Vagina (tissue), 2 donors: ENCODE results near the gene DPF3. TPM values are rescaled to one million over a fixed set of nuclear protein-coding genes. Genes with fewer than 3 reads are reported as not detected.

Experiments used
- DNase-seq, 2 donors: peaks; one replicate each; pipeline ENCODE4 v3.0.0-alpha.2; 2017; ENCODE audit errors: extremely low spot score in 2 of 2
- H3K27ac ChIP-seq: fragments of 200-600 bp; sonication (generic); one replicate; pipeline ENCODE4 v1.5.1; 2019
- H3K27me3 ChIP-seq: fragments of 200-600 bp; sonication (generic); one replicate; pipeline ENCODE4 v1.5.1; 2019
- H3K36me3 ChIP-seq, 2 donors: fragments of 200-600 bp; sonication (generic); one replicate each; pipeline ENCODE4 v1.5.1; 2017 to 2019
- H3K4me1 ChIP-seq: fragments of 200-600 bp; sonication (generic); one replicate; pipeline ENCODE4 v1.5.1; 2019
- H3K4me3 ChIP-seq, 2 donors: fragments of 200-600 bp; sonication (generic); 1 replicate in 1 of 2; 2 replicates in 1 of 2; pipeline ENCODE4 v1.5.1; 2016 to 2019
- H3K9me3 ChIP-seq: fragments of 200-600 bp; sonication (generic); one replicate; pipeline ENCODE4 v1.5.1; 2019
- CTCF ChIP-seq, 3 experiments: fragments of 450-650 bp in 2 of 3; fragments of 200-600 bp in 1 of 3; sonication (generic) in 1 of 3; IDR thresholded peaks; one replicate each; pipeline ENCODE4 v1.5.1; 2017 to 2019; ENCODE audit warnings: antibody characterized with exemption in 3 of 3, mild to moderate bottlenecking in 2 of 3, moderate library complexity in 2 of 3
- POLR2A ChIP-seq, 2 donors: fragments of 450-650 bp; IDR thresholded peaks; one replicate each; pipeline ENCODE4 v1.6.1; 2017; ENCODE audit warnings: antibody characterized with exemption in 2 of 2, mild to moderate bottlenecking in 2 of 2, moderate library complexity in 2 of 2
- POLR2AphosphoS5 ChIP-seq, 2 donors: sonication (generic); formaldehyde crosslinking; IDR thresholded peaks; one replicate each; pipeline ENCODE4 v1.9.0; 2017; ENCODE audit warnings: antibody characterized with exemption in 2 of 2, mild to moderate bottlenecking in 2 of 2, low read depth in 1 of 2; ENCODE audit not compliant: insufficient read depth in 1 of 2
- intact Hi-C: fragments of 100-400 bp; cut with DNase I; formaldehyde crosslinking; loops from one replicate; pipeline ENCODE4 v1.15.1; 2023
- total RNA-seq: library from RNA; depleted of rRNA; stranded (reverse); fragments of >200 nt; gene quantifications from one replicate; pipeline ENCODE4 v1.2.3, GENCODE V29; 2016

The DPF3 gene
- total RNA-seq, 1 donor from 2014 or later, result not detected

- no peak for DNase-seq
- Histone ChIP-seq H3K27me3 (no peaks in the 10 kb centered on the region), H3K4me3 (no peak overlapping the region), H3K36me3 (no peaks in the 10 kb centered on the region), H3K4me1 (peaks cover 22% of the 10 kb centered on the region), H3K9me3 (no peaks in the 10 kb centered on the region), H3K27ac (no peak overlapping the region)
- TF ChIP-seq CTCF (IDR thresholded peaks at IDR 0.05) (no peak), POLR2AphosphoS5 (IDR thresholded peaks at IDR 0.05; ENCODE audit: insufficient read depth in 1 of 2, low read depth in 1 of 2) (no peak), POLR2A (IDR thresholded peaks at IDR 0.05) (no peak)
- intact Hi-C loops, result no loop called here
These were observed 35.6 kb upstream of the DPF3 start for GRCh38 chr14:72929316-72930080.

GRCh38 chr14:72928872-72929271 is 35.0 kb upstream of the DPF3 start:
- H3K4me1 ChIP-seq, result peaks cover 22% of the 10 kb centered on the region
- H3K36me3 ChIP-seq, result no peaks in the 10 kb centered on the region
- no peak for DNase-seq
- H3K27me3 ChIP-seq, result no peaks in the 10 kb centered on the region
- no peak overlapping the region for H3K4me3 ChIP-seq
- no peak overlapping the region for H3K27ac ChIP-seq
- TF ChIP-seq CTCF (IDR thresholded peaks at IDR 0.05), result no peak
- TF ChIP-seq POLR2A (IDR thresholded peaks at IDR 0.05), result no peak
- no peak for TF ChIP-seq POLR2AphosphoS5 (IDR thresholded peaks at IDR 0.05; ENCODE audit: insufficient read depth in 1 of 2, low read depth in 1 of 2)
- intact Hi-C loops, result no loop called here
- H3K9me3 ChIP-seq, result no peaks in the 10 kb centered on the region

- Histone ChIP-seq H3K27ac (peak within 1 kb of the TSS; percentile 49), H3K9me3 (no peaks in the 10 kb centered on the region), H3K36me3 (no peaks in the 10 kb centered on the region), H3K27me3 (no peaks in the 10 kb centered on the region), H3K4me3 (peak within 1 kb of the TSS; percentile 82 to 89), H3K4me1 (peaks cover 22% of the 10 kb centered on the region)
- peak; percentile 98 to 99 for DNase-seq
- TF ChIP-seq POLR2AphosphoS5 (IDR thresholded peaks at IDR 0.05; ENCODE audit: insufficient read depth in 1 of 2, low read depth in 1 of 2) (peak; percentile 41 to 63), CTCF (IDR thresholded peaks at IDR 0.05) (no peak)
- intact Hi-C loops, result no loop called here
These were observed 32.6 kb upstream of the DPF3 start, which contains the start of gene DCAF4 for GRCh38 chr14:72926292-72927028. TSS of gene DCAF4 (plus strand) at chr14:72926464. CDS start at chr14:72937979, 11,515 bp downstream.

- no peaks in the 10 kb centered on the region for H3K36me3 ChIP-seq
- intact Hi-C loops, result no loop called here
- DNase-seq, result no peak
- no peaks in the 10 kb centered on the region for H3K9me3 ChIP-seq
- TF ChIP-seq POLR2AphosphoS5 (IDR thresholded peaks at IDR 0.05; ENCODE audit: insufficient read depth in 1 of 2, low read depth in 1 of 2) (no peak), CTCF (IDR thresholded peaks at IDR 0.05) (no peak), POLR2A (IDR thresholded peaks at IDR 0.05) (no peak)
- peak overlapping the region; percentile 49 for H3K27ac ChIP-seq
- H3K4me1 ChIP-seq, result peaks cover 22% of the 10 kb centered on the region
- H3K4me3 ChIP-seq, result peak overlapping the region; percentile 82 to 89
- no peaks in the 10 kb centered on the region for H3K27me3 ChIP-seq
These were observed 32.0 kb upstream of the DPF3 start for GRCh38 chr14:72925815-72926291.
